Pons (tissue), 1 donor: ENCODE results near the gene SLC8A1.
A peak's percentile ranks its signal among the peaks of the same experiment; 100 is the strongest.

ENCODE experiments used
- DNase-seq: peaks from one replicate; pipeline ENCODE4 v3.0.0-alpha.2; 2016; ENCODE audit warnings: low spot score

Gene SLC8A1

DNA sequence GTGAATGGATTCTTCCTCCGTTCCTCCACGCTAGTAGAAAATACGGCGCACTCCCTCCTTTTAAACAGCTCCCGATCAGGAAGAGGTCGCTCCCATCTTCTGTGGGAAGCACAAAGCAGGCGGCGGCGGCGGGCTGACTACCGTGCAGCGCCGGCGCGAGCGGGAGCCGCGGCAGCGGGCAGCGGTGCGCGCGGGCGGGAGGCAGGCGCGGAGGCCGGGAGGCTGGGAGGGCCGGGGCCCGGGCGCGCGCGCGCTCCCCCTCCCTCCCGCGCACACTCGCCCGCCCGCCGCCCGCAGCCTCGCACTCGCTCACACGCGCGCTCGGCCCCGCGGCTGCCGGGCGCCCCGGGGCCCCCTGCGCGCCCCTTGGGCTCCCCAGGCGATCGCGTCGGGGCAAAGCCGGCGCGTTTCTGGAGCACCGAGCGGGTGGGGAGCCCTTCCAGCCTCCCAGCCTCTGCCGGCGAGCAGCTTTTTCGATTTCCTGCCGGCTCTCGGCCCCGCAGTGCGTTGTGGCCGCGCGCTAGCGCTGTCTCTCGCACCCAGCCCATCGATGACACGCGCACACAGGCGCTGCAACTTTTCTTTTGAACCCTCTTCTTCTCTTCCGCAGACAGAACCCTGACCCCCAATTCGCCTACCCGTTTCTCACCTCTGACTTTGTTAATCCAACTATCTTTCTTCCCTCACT, at the start of gene SLC8A1:
Gene SLC8A1, minus strand, starts transcription at position 173 of the 688 bp plus-strand sequence.
- no peak for DNase-seq

DNA sequence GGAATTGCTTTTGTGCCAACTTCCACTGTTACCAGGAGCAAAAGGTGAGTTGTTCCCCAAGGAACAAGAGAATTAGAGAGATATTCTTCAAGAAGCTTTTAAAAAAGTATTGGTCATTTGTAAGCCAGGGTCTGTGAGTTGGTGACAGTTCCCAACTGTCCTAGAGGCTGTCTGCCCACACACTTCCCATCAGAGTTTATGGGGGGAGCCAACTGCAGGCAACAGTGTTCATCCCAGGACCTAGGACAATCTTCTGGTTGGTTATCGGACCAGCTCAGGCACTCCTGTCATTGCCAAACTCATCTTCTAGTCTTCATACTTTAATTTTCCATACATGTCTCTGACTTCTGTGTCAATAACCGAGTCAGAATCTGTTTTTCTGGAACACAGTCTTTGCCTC, 47.5 kb upstream of the SLC8A1 start:
- no peak for DNase-seq

DNA sequence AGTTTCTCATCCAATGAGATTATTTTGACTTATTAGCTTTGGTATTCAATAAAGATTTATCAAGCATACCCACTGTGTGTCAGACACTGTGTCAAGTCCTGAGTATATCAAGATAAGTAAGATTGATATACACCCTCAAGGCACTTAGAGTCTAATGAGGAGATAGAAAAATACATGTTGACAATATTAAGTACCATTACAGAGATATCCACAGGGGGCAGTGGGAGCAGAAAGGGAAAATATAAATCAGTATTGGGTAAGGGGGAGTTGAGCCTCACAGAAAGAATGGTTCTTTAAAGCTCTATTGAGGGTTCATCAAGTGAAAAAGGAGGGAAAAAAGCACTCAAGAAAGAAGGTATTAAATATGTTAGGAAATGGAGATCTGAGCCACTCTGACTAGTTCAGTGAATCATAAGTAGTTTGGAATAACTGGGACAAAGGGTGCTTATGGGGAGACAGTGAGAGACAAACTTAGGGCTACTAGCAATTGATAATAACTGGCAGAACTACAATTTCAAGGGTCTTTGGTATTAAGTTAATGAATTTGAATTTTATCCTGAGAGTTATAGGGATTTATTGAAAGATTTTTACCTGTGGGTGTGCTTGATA, 45.5 kb upstream of the SLC8A1 start:
- no peak for DNase-seq

DNA sequence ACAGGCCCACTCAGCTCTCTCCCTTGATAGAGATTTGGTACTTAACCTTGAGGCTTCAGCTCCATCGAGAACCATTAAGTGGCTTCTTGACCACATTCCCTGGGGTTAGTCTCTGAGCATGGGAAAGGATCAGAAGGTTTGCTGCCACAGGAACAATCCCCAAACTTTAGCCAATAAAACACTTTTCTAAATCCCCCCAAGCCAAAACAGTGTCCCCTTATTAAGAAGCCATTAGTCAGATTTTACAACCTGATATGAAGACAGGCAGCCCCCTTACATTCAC, 37.7 kb upstream of the SLC8A1 start:
- DNase-seq: no peak

DNA sequence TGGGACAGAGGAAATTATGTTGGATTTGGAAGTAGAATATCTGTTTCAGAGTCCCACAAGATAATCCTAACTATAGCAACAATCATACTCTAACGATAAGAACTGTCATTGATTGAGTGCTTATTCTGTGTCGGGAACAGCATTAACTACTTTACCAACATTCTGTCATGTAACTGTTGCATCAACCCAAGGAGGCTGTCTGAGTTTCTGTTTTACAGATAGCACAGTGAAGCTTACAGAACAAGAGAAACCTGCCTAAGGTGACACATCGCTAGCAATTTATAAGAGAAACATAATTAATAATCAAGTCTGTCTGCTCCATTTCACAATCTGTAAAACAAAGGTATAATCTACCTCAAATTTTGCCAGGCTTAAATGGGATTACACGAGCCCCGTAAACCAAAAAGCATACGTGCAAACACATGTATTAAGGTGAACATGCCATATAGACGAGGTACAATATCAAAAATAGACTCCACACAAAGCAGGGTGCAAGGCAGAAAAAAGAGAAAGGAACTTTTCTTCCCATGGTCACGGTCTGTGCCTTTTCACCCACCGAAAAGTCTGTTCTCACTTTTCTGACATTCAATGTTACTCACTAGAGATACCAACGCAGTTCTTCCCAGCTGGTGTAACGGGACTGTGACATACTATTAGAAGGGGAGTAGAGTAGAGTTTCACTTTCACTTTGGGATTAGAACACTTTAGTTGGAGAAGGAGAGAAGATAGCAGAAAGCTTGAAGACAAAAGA, 37.2 kb upstream of the SLC8A1 start:
- DNase-seq: no peak

DNA sequence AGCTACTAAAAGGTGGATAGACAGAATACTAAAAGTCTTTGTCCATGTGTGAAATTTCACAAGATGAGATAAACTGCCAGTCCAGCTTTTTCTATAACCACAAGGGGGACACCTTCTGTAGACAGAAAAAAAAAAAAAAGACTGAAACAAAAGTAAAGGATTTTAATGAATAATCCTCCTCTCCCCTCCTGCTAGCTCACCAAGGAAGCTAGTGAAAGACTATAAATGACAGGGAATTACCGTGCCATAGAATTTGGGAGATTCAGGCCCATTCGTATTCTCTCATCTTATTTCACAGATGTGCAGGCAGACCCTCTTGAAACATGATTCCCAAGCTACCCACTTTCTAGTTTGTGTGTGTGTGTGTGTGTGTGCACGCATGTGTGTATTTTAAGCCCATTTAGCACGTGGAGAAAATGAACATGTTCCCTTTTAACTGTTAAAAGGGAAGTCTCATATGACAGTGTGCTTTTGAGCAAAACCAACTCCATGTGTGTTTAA, 36.3 kb upstream of the SLC8A1 start:
- no peak for DNase-seq

DNA sequence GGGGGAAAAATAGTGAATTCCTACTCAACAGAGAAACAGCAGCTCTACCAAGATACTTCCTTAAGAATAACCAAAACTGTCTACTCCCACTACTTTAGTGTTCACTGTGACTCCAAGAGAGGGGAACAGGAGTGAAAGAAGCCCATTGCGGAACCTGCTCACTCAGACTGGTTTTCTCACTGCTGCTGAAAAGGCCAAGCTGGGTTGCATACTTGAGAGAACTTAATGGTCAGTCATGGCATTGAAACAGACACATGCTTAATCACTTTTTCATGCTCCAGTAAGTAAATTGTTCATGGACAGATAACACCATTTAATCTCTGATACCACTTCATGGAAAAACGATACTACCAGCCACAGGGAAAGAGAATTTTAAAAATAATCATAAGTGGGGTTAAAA, 35.7 kb upstream of the SLC8A1 start:
- peak; percentile 82 for DNase-seq

DNA sequence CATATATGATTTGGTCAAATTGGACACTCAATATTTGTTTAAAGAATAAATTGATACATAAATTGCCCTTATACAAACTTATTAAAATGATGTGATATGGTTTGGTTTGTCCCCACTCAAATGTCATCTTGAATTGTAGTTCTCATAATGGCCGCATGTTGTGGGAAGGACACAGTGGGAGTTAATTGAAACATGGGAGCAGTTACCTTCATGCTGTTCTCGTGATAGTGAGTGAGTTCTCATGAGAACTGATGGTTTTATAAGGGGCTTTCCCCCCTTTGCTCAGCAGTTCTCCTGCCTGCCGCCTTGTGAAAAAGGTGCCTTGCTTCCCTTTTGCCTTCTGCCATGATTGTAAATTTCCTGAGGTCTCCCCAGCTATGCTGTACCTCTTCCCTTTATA, 34.0 kb upstream of the SLC8A1 start:
- no peak for DNase-seq

DNA sequence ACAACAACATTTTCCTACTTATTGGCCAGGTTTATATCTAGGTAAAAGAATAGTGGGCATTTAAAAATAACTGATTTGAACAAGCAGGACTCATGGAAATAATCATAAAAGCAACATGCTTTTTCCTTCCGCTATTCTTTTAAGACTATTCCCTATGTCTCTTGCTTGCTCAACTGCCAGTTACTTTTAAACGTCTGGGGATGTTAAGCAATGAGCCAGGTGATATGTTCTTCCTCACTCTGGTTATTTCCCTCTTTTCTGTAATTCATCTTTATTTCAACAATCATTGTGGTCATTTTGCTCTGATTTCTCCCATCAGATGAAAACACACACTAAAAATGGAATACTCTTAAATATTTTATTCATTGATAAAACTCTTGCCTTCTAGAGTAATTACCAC, 33.4 kb upstream of the SLC8A1 start:
- DNase-seq: no peak

DNA sequence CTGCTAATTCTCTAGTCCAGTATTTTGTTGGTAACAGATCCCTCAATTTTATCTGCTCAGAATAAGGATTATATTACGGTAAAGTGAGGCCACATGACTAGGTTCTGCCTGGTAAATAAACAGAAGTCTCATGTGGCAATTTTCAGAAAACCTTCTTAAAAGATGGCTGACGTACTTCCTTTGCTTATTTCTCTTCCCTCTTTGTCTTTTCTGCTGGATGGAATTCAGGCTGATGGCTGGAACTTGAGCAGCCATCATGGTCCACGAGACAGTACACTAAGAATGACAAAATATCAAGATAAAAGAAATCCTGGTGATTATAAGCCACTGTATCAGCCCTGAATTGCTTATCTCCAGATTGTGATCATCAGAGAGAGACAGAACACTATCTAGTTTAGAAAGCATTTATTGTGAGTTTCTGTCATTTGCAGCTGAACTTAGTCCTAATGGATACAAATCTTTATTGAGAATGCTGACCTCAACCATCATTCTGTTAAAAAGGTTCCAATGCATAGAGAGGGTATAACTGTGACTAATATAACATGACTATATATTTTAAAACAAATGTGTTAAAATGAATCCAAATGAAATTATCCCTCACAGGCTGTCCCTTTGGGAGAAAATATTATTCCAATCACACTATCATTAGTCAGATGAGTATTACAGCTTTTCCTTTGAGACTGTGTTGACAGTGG, 31.8 kb upstream of the SLC8A1 start:
- DNase-seq: no peak

DNA sequence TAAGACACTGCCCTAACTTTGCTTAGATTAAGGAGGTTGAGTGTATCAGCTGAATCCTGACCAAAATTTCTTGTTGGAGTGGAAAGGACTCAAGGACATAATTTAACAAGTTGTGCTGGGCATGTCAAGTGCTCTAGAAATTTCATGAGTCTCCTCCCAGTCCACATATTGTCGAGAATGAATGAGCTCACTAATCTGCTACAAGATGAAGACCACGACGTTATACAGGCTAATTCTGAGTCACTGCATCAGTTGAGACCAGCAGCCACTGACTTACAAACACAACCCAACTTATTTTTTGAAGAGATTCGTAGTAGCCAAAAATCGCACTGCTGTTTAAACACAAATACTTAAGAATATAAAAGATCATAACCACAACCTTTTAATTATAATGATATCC, 28.7 kb upstream of the SLC8A1 start:
- no peak for DNase-seq

DNA sequence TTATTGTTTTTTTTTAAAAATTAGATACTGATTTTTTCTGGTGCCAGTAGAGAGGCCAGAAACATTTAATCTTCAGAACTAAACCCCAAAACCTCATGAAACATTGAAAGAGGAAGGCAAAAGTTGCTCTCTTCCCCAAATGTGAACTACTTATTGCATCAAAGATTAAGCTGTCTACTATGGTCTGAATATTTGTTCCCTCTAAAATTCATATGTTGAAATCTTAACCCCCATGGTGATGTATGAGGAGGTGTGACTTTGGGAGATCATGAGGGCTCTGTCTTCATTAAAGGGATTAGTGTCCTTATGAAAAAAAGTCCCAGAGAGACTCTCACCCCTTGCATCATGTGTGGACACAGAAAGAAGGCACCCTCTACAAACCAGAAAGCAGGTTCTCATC, 28.2 kb upstream of the SLC8A1 start:
- DNase-seq: no peak

DNA sequence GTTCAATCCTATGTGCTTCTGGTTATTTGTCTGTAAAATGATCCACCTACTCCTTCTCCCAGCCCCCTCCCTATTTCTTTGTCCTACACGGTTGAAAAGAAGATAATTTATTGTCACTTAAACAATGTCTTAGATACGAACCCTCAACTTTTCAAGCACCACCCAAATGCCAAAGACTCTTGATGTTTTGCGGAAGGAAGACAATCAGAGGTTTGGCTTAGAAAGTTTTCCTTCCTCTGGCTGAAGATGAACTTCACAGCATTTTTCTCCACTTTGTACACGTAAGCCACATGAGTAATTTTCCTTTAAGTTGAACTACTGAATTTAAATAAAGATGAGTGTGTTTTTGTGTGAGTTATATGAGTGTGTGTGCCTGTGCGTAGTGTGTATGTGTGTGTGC, 25.5 kb upstream of the SLC8A1 start:
- DNase-seq: no peak

DNA sequence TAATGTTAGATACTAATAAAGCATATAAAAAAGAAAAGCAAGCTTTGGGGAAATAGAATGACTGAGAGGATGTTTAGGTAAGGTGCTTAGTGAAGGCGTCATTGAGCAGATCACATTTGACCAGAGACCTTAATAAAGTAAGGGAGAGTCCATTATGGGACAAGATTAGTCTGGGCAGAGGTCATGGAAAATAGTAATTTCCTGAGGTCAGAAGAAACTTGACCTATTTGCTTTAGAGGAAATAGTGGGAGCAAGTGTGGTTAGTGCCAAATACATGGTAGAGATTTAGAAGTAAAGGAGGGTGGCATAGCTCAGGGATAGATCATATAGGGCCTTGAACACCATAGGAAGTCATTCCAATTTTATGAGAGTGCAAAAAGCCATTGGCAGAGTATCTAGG, 24.5 kb upstream of the SLC8A1 start:
- no peak for DNase-seq

DNA sequence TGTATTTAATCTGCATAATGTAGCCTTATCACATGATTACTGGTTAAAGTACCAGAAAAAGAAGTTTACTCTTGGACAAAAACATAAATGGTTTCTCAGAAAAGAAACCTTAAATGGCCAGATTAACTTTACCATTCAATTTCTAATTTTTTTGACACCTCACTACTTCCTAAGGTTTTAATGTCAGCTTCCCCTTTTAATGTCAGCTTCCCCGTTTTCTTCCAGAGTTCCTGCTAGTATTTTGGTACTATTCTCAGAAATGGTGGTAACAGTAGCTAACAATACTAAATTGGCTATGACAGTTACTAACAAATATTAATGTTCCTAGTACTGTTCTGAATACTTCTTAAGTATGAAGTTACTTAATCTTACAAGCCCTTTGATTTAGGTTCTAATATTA, 22.4 kb upstream of the SLC8A1 start:
- no peak for DNase-seq

DNA sequence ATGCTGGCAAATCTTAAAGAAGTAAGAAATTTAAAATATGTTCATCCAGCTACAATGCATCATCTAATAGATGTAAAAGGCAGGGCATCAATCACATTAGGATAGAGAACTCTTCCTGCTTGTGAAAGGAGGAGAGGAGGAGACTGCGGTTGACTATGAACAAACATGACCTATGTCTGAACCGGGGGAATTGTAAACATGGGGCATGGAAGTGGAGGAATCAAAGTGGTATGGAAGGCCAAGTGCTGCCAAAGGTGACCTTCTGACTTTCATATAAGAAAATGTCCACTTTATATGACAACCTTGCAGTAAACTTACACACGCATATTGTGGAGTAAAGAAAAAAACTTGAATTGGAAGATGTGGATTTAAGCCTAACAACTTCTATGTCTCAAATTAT, 20.0 kb upstream of the SLC8A1 start:
- DNase-seq: no peak

DNA sequence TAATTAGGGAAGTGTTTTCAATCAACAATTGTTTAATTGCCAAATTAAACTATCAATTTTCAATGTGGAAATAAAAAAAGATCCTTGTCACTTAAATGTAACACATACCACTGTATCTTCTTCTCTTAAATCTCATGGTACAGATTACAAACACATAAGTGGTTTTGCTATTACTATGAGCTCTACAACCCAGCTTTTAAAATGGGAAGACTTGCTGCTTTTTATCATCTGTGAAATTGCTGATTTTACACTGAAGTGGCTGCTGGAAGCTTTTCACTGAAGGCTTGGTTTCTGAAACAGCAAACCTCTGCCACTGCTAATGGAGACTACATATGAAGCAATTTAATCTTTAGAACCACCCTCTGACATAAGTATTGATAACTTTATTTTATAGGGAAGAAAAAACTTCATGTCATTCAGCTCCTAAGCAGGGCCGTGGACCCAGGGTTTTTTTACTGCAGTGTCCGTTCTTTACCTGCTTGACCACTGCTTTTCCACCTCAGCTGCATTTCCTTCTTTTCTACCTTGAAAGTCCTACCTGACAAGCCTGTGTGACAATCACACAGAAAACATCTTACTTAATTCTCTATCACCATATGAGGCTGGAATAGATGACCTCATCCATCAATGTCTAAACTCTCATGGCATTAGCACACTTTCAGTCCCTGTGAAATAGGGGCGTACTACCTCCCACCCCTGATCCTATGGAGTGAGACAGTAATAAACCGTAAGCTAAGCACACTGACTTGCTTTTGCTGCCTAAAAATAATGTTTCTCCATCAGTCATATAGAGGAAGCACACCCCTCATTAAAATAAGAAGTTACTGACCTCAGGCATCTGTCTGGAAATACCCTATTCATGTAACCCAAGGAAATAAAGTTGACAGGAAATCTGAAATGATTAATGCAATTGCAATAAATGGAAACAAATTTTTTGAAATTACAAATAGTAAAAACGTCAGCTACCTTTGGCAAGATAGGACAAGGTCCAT, 19.2 kb upstream of the SLC8A1 start:
- DNase-seq: no peak

DNA sequence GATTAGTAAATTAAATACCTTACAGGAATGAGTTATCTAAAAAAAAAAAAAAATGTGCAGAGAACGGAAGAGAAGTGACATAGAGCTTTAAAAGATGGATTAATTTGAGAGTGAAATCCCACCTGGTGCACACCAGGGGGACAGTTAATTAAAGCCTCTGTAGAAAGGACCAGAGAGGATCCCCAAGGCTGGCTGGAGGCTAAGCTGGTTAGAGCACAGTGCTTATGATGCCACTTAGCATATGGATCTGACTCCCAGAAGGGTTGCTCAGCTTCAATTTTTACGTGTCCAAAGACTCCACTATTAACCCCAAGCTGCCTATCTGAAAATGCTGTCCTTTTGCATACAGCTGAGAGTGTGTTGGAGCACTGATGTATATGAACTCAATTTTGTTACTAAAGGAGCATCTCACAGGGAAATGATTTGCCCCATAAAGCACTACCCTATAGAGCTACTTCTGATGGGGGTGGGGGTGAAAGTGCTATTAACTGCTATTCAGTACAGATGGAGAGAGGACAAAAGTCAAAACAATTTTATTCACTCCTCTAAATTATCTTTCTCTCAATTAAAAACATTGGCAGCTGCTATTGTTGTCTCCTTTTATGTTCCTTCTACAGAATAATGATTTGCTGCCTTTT, 15.2 kb upstream of the SLC8A1 start:
- no peak for DNase-seq

DNA sequence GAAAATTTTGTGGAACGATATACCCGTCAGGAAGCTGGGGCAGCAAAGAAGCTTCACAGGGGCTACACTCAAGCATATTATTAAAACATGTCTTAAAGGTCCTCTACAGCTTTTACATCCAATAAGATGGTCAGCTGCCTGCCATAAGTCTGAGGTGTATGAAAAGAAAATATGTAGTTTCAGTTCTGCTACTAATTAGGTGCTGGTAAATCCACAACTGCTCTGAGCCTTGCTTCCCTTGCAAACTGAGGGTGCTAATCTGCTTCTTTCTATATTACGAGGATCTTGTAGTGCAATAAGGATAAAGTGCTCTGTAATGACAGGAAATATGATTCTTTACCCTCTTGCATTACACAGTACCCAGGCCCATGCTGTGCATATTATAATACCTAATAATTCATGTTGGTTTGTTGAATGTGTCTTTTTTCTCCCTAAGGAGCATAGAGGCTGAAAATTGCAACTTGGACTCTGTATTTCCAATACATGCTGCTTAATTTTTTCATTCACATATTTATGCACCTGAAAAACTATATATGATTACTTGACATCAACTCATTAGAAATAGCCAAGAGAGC, 14.5 kb upstream of the SLC8A1 start:
- DNase-seq: no peak

DNA sequence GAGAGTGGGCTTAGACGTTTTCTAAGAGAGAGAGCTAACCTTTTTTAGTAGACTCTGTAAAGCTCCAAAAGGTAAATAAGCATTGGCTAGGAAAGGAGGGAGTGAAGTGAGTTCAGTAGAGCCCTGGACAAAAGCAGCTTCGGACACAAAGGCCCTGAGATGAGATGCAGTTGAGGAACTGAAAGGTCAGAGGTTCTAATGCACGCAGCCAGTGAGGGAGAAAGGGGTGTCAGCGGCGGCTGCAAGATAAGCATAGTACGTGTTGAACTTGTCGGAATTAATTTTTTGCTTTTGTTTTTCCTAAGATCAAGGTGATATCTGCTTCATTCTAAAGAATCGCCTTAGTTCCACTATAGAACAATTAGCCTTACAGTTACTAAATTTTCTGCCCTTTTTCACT, 11.2 kb upstream of the SLC8A1 start:
- DNase-seq: no peak

DNA sequence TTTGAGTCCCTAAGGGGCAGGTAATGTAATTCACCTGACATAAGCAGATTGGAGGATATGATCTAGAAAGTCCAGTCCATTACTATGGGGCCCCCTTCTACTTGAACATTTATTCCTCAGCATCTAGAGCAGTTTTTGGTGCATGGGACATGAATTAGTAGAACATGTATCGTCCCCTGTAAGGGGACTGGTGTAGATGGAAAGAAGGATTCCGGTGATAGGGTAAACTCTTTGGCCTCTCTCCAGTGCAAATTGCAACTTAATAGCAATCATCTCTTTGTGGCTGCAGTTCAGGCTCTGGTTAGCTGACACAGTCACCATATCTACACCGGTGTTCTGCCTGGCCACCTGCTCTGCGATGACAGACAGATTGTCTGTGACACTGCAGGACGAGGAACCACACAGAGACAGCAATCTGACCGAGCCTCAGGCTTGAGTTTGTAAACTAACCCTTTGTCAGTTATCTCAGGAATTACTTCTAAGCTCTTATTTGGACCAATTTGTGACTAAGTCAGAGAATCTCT, 6.4 kb upstream of the SLC8A1 start:
- DNase-seq: no peak
